ENCODE data around the gene SVEP1. TPM values are rescaled to one million over a fixed set of nuclear protein-coding genes. Genes with fewer than 3 reads are reported as not detected.

SVEP1 gene
- total RNA-seq, 4 donors from 2014 or later: 0.99 to 31.7 (median 7.9) TPM

DNA sequence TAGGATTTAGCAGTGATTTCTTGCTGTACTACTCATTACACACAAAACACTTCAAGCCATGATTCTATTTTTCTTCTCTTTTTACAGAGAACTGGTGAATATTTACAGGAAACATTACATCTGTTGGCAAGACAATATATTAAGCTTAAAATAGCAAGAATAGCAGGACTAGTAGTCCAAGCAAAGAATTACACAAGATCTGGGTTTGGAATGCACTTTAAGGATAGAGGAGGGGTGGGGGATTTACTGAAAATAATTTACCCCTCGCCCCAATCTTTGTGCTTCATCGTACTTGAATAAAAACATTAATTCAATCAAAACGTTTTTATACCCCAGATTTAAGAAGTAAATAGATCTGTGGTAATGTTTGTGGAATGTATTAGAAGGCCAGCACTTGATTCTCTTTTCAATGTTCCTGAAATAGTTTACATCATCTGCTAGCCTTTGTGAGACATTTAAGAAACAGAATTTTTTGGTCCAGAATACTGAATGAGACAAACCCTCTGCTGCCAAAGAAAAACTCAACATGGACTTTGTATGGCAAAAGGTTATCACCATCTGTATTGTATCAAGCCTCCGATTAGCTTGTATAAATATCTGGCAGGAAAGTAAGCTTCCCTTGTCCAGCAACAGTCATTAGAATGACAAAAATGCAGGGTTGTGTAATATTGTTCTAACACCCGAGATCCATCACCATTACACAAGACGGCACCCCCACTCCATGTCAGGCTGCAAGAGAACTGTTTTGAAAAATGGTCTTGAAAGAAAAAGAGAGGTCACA is 23.8 kb downstream of the SVEP1 start:
- Histone ChIP-seq H3K9me3 (no peaks in the 10 kb centered on the region), H3K27ac (peak overlapping the region in 3 of 4 donors; percentile 37 to 61 (median 56)), H3K27me3 (no peaks in the 10 kb centered on the region), H3K4me1 (peaks cover 0 to 9% (median 3%) of the 10 kb centered on the region in 3 donors), H3K36me3 (no peaks in the 10 kb centered on the region), H3K4me3 (no peak overlapping the region)
- TF ChIP-seq POLR2A (IDR thresholded peaks at IDR 0.05): no peak
- TF ChIP-seq, protein P1, sequence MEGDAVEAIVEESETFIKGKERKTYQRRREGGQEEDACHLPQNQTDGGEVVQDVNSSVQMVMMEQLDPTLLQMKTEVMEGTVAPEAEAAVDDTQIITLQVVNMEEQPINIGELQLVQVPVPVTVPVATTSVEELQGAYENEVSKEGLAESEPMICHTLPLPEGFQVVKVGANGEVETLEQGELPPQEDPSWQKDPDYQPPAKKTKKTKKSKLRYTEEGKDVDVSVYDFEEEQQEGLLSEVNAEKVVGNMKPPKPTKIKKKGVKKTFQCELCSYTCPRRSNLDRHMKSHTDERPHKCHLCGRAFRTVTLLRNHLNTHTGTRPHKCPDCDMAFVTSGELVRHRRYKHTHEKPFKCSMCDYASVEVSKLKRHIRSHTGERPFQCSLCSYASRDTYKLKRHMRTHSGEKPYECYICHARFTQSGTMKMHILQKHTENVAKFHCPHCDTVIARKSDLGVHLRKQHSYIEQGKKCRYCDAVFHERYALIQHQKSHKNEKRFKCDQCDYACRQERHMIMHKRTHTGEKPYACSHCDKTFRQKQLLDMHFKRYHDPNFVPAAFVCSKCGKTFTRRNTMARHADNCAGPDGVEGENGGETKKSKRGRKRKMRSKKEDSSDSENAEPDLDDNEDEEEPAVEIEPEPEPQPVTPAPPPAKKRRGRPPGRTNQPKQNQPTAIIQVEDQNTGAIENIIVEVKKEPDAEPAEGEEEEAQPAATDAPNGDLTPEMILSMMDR (IDR thresholded peaks at IDR 0.05): no peak
- intact Hi-C loops (cut with DNase I): no loop called here
- DNase-seq: no peak
- WGBS, 2 donors: 15 to 23% methylated on average over 6 of the region's 6 CpGs

DNA sequence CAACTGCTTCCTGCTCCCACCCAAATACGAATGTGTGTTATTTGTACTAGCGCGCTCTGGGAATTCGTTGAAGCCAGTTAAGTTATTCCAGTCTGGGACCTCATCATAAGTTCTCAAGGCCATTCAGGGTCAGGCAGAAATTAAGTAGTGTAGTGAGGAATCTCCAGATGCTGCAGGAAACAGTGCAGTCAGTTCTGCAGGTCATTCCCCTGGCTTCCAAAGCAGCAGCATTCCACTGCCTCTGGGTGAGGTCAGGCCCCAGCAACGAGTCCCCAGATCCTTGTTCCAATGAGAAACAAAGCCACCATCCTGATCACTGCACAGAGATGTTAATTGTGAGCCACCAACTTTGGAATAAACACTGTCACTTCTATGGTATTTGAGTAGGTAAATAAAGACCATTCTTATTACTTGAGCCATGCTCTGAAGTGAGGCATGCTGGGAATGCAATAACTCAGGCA is 33.1 kb downstream of the SVEP1 start:
- DNase-seq: no peak
- H3K9me3 ChIP-seq: no peaks in the 10 kb centered on the region
- TF ChIP-seq, protein P1 (IDR thresholded peaks at IDR 0.05): no peak
- TF ChIP-seq POLR2A (IDR thresholded peaks at IDR 0.05): no peak
- no peaks in the 10 kb centered on the region for H3K27me3 ChIP-seq
- no peaks in the 10 kb centered on the region for H3K36me3 ChIP-seq
- H3K27ac ChIP-seq: peak overlapping the region in 1 of 4 donors; percentile 16
- H3K4me1 ChIP-seq: peaks cover 0 to 6% (median 0%) of the 10 kb centered on the region in 3 donors
- H3K4me3 ChIP-seq: no peak overlapping the region
- intact Hi-C loops (cut with DNase I): no loop called here
- 76 to 77% methylated on average over 5 of the region's 5 CpGs for WGBS, 2 donors

DNA sequence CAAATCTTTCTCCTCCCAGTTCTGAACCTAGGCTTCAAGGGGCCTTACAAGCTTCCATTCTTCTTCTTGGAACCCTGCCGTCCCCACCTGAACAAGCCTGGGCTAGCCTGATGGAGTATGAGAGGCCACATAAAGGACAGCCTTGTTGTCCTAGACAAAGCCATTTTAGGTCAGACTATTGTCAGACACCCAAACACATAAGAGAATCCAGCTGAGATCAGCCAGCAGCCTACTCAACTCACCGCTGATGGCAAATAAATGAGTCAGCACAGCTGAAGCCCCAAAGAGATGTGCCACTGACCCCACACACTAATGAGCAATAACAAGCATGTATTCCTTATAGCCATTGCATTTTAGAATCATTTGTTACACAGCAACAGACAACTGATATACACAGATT is 33.8 kb downstream of the SVEP1 start:
- H3K4me3 ChIP-seq: no peak overlapping the region
- H3K27ac ChIP-seq: no peak overlapping the region
- no peak for DNase-seq
- no peaks in the 10 kb centered on the region for H3K9me3 ChIP-seq
- H3K36me3 ChIP-seq: no peaks in the 10 kb centered on the region
- WGBS, 2 donors: 41% methylated on average over 2 of the region's 2 CpGs; no CpG with 5 or more reads in 1 of the 2 donors
- H3K27me3 ChIP-seq: no peaks in the 10 kb centered on the region
- TF ChIP-seq POLR2A (IDR thresholded peaks at IDR 0.05): no peak
- TF ChIP-seq, protein P1 (IDR thresholded peaks at IDR 0.05): no peak
- H3K4me1 ChIP-seq: peaks cover 0 to 6% (median 0%) of the 10 kb centered on the region in 3 donors
- intact Hi-C loops (cut with DNase I): no loop called here

DNA sequence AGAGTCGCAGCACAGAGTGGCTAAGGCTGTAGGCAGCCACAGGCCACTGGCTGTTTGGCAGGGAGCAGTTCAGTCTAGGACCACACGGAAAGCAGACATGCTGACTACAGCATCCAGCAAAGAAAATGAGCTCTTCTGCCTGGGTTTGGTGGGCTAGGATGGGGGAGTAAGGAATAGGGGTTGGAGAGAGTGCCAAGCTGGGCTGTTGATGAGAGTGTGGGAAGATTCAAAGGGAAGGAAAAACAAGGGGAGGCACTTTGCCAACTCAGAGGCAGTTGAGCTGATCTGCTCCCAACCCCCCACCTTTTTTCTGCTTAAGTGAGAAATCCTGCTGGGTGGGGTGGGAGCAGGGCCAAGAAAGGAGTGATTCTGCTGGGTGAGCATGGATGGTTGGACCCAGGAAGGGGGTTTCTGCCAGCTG is 35.9 kb downstream of the SVEP1 start:
- Histone ChIP-seq H3K27me3 (no peaks in the 10 kb centered on the region), H3K9me3 (no peaks in the 10 kb centered on the region), H3K4me1 (peaks cover 0 to 6% (median 0%) of the 10 kb centered on the region in 3 donors), H3K4me3 (no peak overlapping the region), H3K27ac (peak overlapping the region in 1 of 4 donors; percentile 25), H3K36me3 (no peaks in the 10 kb centered on the region)
- 37 to 65% methylated on average over 2 of the region's 2 CpGs for WGBS, 2 donors
- DNase-seq: no peak
- TF ChIP-seq POLR2A (IDR thresholded peaks at IDR 0.05): no peak
- intact Hi-C loops (cut with DNase I): no loop called here

DNA sequence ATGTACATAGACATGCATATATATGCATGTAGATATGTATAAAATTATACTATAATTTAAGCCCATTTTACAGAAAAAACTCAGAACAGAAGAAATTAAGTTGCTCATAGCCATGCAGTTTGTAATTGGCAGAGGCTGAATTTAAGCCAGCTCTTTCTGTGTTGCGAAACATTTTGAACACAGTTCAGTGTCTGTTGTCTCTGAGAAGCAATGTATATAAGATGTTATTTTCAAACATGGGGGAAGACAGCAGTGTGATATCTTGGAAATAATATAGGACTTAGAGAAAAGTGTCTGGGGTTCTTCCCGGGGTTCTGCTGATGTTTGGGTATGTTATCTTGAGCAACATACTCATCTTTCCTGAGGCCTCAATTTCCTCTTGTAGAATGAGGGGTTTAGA is 37.6 kb downstream of the SVEP1 start:
- no peaks in the 10 kb centered on the region for H3K27me3 ChIP-seq
- no peak overlapping the region for H3K4me3 ChIP-seq
- TF ChIP-seq, protein P1 (IDR thresholded peaks at IDR 0.05): no peak
- no peak for TF ChIP-seq POLR2A (IDR thresholded peaks at IDR 0.05)
- peaks cover 0 to 6% (median 0%) of the 10 kb centered on the region in 3 donors for H3K4me1 ChIP-seq
- intact Hi-C loops (cut with DNase I): no loop called here
- WGBS, 2 donors: 71 to 79% methylated on average over 2 of the region's 2 CpGs
- DNase-seq: no peak
- no peaks in the 10 kb centered on the region for H3K36me3 ChIP-seq
- H3K9me3 ChIP-seq: no peaks in the 10 kb centered on the region
- H3K27ac ChIP-seq: no peak overlapping the region
